HL-60/S4 (cell line): ENCODE data around the gene TRAPPC6A.

Source experiments
- in situ Hi-C: fragments of 300-500 bp; cut with MboI; formaldehyde crosslinking; loops from 2 replicates; pipeline ENCODE4 v1.14.3; 2022; ENCODE audit warnings: low sequenced_read_pairs

TRAPPC6A gene

GRCh38 chr19:45186509-45187334 is 8.7 kb upstream of the TRAPPC6A start:
- in situ Hi-C loops, result no loop called here

- in situ Hi-C loops, result no loop called here
Measured at GRCh38 chr19:45184115-45184514, 6.1 kb upstream of the TRAPPC6A start.

GRCh38 chr19:45182758-45183157 is 4.7 kb upstream of the TRAPPC6A start:
- in situ Hi-C loops, result no loop called here

GRCh38 chr19:45180936-45181335 is 2.9 kb upstream of the TRAPPC6A start:
- in situ Hi-C loops, result no loop called here

GRCh38 chr19:45179892-45180370 is 1.9 kb upstream of the TRAPPC6A start:
- in situ Hi-C loops, result no loop called here

GRCh38 chr19:45179072-45179891 is 1.2 kb upstream of the TRAPPC6A start:
- in situ Hi-C loops, result no loop called here

GRCh38 chr19:45178262-45179071 is 430 bp upstream of the TRAPPC6A start, which contains the start of gene BLOC1S3:
Gene BLOC1S3, plus strand, starts transcription at chr19:45178784. Its CDS starts 513 bp downstream, at chr19:45179297.
- in situ Hi-C loops, result no loop called here

GRCh38 chr19:45175515-45176345 is 2.3 kb downstream of the TRAPPC6A start:
- in situ Hi-C loops, result no loop called here

- in situ Hi-C loops, result no loop called here
Measured at GRCh38 chr19:45173816-45174215, 4.2 kb downstream of the TRAPPC6A start.

- in situ Hi-C loops, result no loop called here
Measured at GRCh38 chr19:45172611-45173208, 5.3 kb downstream of the TRAPPC6A start.

- in situ Hi-C loops, result no loop called here
Measured at GRCh38 chr19:45172173-45172572, 5.9 kb downstream of the TRAPPC6A start.

GRCh38 chr19:45171211-45171623 is 6.8 kb downstream of the TRAPPC6A start:
- in situ Hi-C loops, result no loop called here

- in situ Hi-C loops, result no loop called here
Measured at GRCh38 chr19:45170146-45171106, 7.6 kb downstream of the TRAPPC6A start.

GRCh38 chr19:45169602-45170001 is 8.4 kb downstream of the TRAPPC6A start:
- in situ Hi-C loops, result no loop called here

GRCh38 chr19:45168767-45169351 is 9.2 kb downstream of the TRAPPC6A start:
- in situ Hi-C loops, result no loop called here

- in situ Hi-C loops, result no loop called here
Measured at GRCh38 chr19:45166723-45167252, 11.2 kb downstream of the TRAPPC6A start.

GRCh38 chr19:45164577-45165335 is 13.3 kb downstream of the TRAPPC6A start:
- in situ Hi-C loops, result no loop called here
